OCI-LY1 (cell line): Measurements from ENCODE around the gene OR5B17.

Experiments
- CTCF ChIP-seq: fragments of 200-600 bp; sonication (generic), shearing (Covaris generic); IDR thresholded peaks from 2 replicates; pipeline ENCODE4 v1.5.1; 2017; ENCODE audit warnings: mild to moderate bottlenecking, antibody characterized with exemption, low read length, moderate library complexity, mixed read lengths
- EZH2 ChIP-seq: fragments of 200-600 bp; sonication (generic), shearing (Covaris generic); IDR thresholded peaks from 2 replicates; pipeline ENCODE4 v1.8.0; 2017; ENCODE audit warnings: borderline replicate concordance, mixed run types, mild to moderate bottlenecking, antibody characterized with exemption, low read length, moderate library complexity, mixed read lengths

GRCh38 chr11:58354727-58355126 lies 4.1 kb downstream of the OR5B17 start:
- TF ChIP-seq CTCF (no peak), EZH2 (no peak)
